Hepatocyte (in vitro differentiated cells): ENCODE data around the gene ACIN1.

Source experiments
- EZH2 ChIP-seq: fragments of 200-600 bp; sonication (generic); IDR thresholded peaks from 2 replicates; pipeline ENCODE4 v1.6.1; 2016; ENCODE audit warnings: antibody characterized with exemption, mild to moderate bottlenecking, borderline replicate concordance
- EZH2phosphoT487 ChIP-seq: fragments of 200-600 bp; sonication (generic); IDR thresholded peaks from one replicate; pipeline ENCODE4 v1.6.1; 2018; ENCODE audit warnings: antibody characterized with exemption, mild to moderate bottlenecking, low read depth, moderate library complexity; ENCODE audit not compliant: unreplicated experiment, severe bottlenecking
- TF ChIP-seq, protein P1 (sequence below): fragments of 200-600 bp; sonication (generic); IDR thresholded peaks from 2 replicates; pipeline ENCODE4 v1.5.1; 2016; ENCODE audit warnings: antibody characterized with exemption, mild to moderate bottlenecking; ENCODE audit not compliant: poor library complexity

DNA sequence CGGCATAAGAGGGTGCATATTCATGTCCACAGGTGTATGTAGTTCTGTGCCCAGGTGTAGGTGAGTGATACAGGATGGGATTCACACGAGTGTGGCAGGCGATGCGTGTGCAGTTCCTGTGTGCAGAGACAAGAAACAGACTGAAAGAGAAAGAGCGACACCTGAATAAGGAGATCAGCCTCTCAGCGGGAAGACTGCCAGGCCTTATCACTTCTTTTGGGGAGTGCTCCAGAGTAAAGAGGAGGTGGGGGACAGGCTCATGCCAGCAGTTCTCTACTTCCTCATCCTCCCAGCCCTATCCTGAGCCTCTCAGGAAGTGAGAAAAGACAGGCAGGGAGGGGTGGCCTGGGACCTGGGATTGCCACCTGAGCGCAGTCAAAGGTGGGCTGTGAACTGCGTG is 50.1 kb downstream of the ACIN1 start:
- TF ChIP-seq, protein P1, sequence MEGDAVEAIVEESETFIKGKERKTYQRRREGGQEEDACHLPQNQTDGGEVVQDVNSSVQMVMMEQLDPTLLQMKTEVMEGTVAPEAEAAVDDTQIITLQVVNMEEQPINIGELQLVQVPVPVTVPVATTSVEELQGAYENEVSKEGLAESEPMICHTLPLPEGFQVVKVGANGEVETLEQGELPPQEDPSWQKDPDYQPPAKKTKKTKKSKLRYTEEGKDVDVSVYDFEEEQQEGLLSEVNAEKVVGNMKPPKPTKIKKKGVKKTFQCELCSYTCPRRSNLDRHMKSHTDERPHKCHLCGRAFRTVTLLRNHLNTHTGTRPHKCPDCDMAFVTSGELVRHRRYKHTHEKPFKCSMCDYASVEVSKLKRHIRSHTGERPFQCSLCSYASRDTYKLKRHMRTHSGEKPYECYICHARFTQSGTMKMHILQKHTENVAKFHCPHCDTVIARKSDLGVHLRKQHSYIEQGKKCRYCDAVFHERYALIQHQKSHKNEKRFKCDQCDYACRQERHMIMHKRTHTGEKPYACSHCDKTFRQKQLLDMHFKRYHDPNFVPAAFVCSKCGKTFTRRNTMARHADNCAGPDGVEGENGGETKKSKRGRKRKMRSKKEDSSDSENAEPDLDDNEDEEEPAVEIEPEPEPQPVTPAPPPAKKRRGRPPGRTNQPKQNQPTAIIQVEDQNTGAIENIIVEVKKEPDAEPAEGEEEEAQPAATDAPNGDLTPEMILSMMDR, result no peak
- TF ChIP-seq EZH2phosphoT487, result no peak
- TF ChIP-seq EZH2, result no peak
